Right lung (tissue), 5 donors: ENCODE data around the gene INPP1. TPM values are rescaled to one million over a fixed set of nuclear protein-coding genes. Genes with fewer than 3 reads are reported as not detected.
"Not testable (repeated sequence)": the region's sequence is repeated elsewhere in the genome, so short reads cannot be mapped to it uniquely, and the experiment has no call there.

ENCODE experiments used
- DNase-seq, 2 donors: peaks; one replicate each; pipeline ENCODE4 v3.0.0-alpha.2; 2013
- polyA plus RNA-seq, 5 donors: library from polyadenylated mRNA; unstranded; fragments of 120-200 nt; gene quantifications; one replicate each; pipeline versions ENCODE4 v1.2.1 to v1.2.3, GENCODE V29; 2013; ENCODE audit warnings: inconsistent platforms in 1 of 5, low replicate concordance in 1 of 5; ENCODE audit not compliant: insufficient read length in 5 of 5, insufficient read depth in 1 of 5

INPP1 gene
- polyA plus RNA-seq, 5 donors, result 23.0 to 39.1 (median 28.7) TPM

- DNase-seq, result no peak
These were observed 14.7 kb upstream of the INPP1 start for GRCh38 chr2:190328573-190329147.

GRCh38 chr2:190333395-190333794 lies 10.0 kb upstream of the INPP1 start:
- DNase-seq, result no peak

DNA sequence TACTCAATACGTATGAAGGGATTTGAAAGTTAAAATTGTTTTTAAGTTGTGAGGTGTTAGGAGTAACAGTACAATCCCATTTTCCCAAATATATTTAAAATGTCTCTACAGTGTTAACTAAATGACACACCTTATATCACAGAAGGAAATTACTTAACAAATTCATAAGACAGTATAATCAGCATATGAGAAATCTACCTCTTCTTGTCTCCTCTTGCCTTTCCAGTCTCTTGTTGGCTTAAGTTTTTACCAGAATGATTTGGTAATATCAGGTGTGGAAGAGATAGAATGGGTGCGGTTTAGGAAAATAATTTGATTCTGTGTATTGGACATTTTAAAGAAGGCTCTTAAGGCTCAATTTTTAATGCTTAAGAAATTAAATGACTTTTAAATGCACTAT lies 9.5 kb upstream of the INPP1 start:
- DNase-seq, result no peak

GRCh38 chr2:190334479-190335224 lies 8.7 kb upstream of the INPP1 start:
- DNase-seq, result no peak

GRCh38 chr2:190335225-190335559 lies 8.2 kb upstream of the INPP1 start:
- no peak for DNase-seq

- not testable (repeated sequence) for DNase-seq
These were observed 7.8 kb upstream of the INPP1 start for GRCh38 chr2:190335584-190335983.

GRCh38 chr2:190336420-190336819 lies 7.0 kb upstream of the INPP1 start:
- no peak for DNase-seq

DNA sequence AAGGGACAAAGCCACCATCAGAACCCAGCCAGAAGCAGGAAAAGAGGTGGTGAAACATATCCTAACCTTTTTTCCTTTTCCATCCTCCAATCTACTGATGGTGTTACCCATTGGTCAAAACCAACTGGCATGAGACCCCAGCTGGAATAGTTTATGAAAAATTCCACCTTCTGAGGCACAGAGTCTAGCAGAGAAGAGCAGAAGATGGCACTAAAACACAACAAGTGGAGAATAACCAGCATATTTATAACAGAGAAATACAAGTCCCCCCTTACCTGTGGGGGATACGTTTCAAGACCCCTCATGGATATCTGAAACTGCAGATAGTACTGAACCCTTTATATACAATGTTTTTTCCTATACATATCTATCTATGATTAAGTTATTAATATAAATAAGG lies 4.9 kb upstream of the INPP1 start:
- DNase-seq, result no peak

- DNase-seq, result no peak
These were observed 4.0 kb upstream of the INPP1 start for GRCh38 chr2:190339394-190339793.

DNA sequence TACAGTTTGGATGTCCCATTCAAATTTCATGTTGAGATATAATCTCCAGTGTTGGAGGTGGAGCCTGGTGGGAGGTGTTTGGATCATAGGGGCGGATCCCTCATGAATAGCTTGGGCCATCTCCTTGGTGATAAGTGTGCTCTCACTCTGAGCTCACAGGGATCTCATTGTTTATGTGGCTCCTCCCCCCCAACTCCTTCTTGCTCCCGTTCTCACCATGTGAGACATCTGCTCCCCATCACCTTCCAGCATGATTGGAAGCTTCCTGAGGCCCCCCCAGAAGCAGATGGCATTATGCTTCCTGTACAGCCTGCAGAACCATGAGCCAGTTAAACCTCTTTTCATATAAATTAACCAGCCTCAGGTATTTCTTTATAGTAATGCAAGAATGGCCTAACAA lies 3.0 kb upstream of the INPP1 start:
- no peak for DNase-seq

GRCh38 chr2:190342611-190343010 lies 778 bp upstream of the INPP1 start:
- DNase-seq, result no peak

GRCh38 chr2:190343089-190343535 lies 277 bp upstream of the INPP1 start:
- DNase-seq, result no peak

GRCh38 chr2:190344276-190344827 lies 963 bp downstream of the INPP1 start:
- DNase-seq, result peak; percentile 39 to 43

- no peak for DNase-seq
These were observed 7.0 kb downstream of the INPP1 start for GRCh38 chr2:190350371-190350770.

- no peak for DNase-seq
These were observed 8.6 kb downstream of the INPP1 start for GRCh38 chr2:190351955-190352354.

DNA sequence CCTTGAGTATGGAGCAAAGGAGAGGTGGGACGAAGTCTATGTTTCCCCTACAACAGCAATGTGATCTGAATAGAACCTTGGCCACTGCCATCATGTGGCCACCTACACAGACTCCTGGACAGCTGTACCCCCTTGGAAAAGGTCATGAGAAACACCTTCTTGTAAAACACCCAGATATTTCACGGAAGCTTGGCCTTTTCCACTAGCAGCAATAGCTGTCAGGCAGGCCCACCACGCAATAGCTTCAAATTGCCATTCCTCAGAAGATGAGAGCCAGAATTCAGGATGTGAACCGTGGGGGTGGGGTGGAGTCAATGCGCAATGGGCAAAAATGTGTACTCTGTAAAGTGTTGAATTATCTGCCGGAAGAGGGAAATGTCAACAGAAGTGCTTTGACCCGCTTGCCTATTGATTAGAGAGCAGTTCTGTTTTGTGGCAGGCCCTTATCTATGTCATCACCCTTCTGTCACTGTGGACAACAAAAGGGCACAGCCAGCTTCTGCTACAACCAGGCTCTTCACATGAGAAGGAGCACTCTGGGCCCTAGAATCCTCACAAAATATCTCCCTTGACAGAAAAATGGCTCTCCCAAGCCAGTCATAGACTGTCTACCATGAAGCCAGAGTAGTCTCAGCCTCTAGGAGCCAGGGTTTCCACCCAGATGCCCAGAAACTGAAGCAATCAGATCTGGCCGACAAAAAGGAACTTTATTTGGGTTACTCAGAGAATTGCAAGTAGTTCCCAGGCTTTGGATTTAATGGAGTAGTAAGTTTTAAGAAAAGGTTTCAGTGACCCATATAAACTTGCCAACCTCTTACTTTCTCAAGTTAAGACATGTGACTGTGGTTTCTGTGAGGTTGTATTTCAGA lies 9.5 kb downstream of the INPP1 start:
- no peak for DNase-seq

GRCh38 chr2:190353537-190353899 lies 10.1 kb downstream of the INPP1 start:
- no peak for DNase-seq

DNA sequence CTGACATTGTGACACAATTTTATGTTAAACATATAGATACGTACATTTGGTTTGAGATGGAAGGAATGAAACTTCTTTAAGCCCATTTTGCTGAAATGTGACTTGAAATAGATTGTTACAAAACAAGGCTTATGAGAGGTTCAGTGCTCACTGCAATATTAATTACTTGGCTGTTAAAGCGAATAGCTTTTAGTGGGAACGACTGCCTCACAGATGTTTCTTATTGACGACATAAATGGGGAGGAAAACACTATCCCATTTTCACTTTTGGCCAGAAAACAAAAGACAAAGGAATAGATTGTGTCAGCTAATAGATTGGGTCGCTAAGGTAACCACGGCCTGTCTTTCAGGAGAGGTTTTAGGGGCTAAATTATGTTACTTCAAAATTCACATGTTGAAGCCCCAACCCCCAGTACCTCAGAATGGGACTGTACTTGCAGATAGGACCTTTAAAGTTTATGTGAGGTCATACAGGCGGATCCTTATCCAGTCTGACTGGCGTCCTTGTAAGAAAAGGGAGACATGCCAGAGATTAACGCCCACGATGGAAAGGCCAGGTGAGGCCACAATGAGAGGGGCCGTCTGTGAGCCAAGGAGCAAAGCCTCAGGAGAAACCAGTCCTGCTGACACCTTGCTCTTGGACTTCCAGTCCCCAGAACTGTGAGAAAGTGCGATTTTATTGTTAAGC lies 10.8 kb downstream of the INPP1 start:
- DNase-seq, result no peak

GRCh38 chr2:190355968-190356644 lies 12.7 kb downstream of the INPP1 start:
- DNase-seq, result no peak

DNA sequence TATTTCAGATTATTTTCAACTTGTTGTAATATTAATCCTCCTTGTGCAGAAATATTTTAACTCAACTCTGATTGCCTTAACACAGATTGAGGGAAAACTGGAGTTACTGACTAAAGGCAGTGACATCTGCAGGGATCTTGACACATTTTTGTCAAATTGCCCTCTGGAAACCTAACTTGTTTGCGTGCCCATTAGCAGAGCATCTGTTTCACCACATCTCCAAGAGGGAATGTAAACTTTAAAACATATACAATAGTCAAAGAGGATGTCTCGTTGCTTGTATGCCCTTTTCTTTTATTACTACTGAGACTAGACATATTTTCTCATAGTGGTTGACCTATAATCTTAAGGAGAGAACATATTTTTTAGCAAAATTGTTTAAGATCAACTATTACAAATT lies 14.2 kb downstream of the INPP1 start:
- no peak for DNase-seq
